Activated CD4-positive, alpha-beta T cell treated with anti-CD3 and anti-CD28 coated beads, Interleukin-2, Interleukin-6, amounts not matched to agents 100 ng/mL and 50 ng/mL, durations not matched to agents 16 hours and 8 hours (primary cell): ENCODE results near the gene CARNS1.
"Not testable (repeated sequence)": the region's sequence is repeated elsewhere in the genome, so short reads cannot be mapped to it uniquely, and the experiment has no call there.

Experiments
- DNase-seq: peaks from one replicate; pipeline ENCODE4 v3.0.0-alpha.2; 2020

Gene CARNS1

GRCh38 chr11:67397986-67398660, 17.4 kb upstream of the CARNS1 start:
- no peak for DNase-seq

GRCh38 chr11:67398661-67399563, 16.6 kb upstream of the CARNS1 start:
- no peak for DNase-seq

- no peak for DNase-seq
Measured at GRCh38 chr11:67400251-67400941, 15.1 kb upstream of the CARNS1 start.

GRCh38 chr11:67400942-67401494, 14.5 kb upstream of the CARNS1 start:
- no peak for DNase-seq

- peak; percentile 95 for DNase-seq
Measured at GRCh38 chr11:67401495-67402191, 13.8 kb upstream of the CARNS1 start, which contains the start of gene PPP1CA. PPP1CA (minus strand) TSS chr11:67401858; CDS start chr11:67401782, 76 bp downstream.

- DNase-seq, result not testable (repeated sequence)
Measured at GRCh38 chr11:67402192-67402839, 13.2 kb upstream of the CARNS1 start.

GRCh38 chr11:67403085-67403484, 12.4 kb upstream of the CARNS1 start:
- not testable (repeated sequence) for DNase-seq

- DNase-seq, result peak; percentile 80
Measured at GRCh38 chr11:67404515-67405195, 10.8 kb upstream of the CARNS1 start.

- no peak for DNase-seq
Measured at GRCh38 chr11:67405196-67405567, 10.3 kb upstream of the CARNS1 start.

- DNase-seq, result no peak
Measured at GRCh38 chr11:67405688-67406339, 9.7 kb upstream of the CARNS1 start.

- no peak for DNase-seq
Measured at GRCh38 chr11:67406420-67406968, 9.0 kb upstream of the CARNS1 start.

- no peak for DNase-seq
Measured at GRCh38 chr11:67406969-67407687, 8.3 kb upstream of the CARNS1 start.

- no peak for DNase-seq
Measured at GRCh38 chr11:67407688-67408163, 7.8 kb upstream of the CARNS1 start.

- no peak for DNase-seq
Measured at GRCh38 chr11:67408437-67409200, 6.9 kb upstream of the CARNS1 start.

GRCh38 chr11:67409261-67409666, 6.2 kb upstream of the CARNS1 start:
- peak; percentile 90 for DNase-seq

- no peak for DNase-seq
Measured at GRCh38 chr11:67409781-67410368, 5.6 kb upstream of the CARNS1 start.

GRCh38 chr11:67410369-67410831, 5.1 kb upstream of the CARNS1 start:
- DNase-seq, result no peak
